22Rv1 (cell line): ENCODE results near the gene EMID1.

ENCODE experiments used
- CTCF ChIP-seq: fragments of 450-650 bp; IDR thresholded peaks from 2 replicates; pipeline ENCODE4 v1.5.1; 2017; ENCODE audit warnings: mild to moderate bottlenecking
- ZFX ChIP-seq: fragments of 450-650 bp; IDR thresholded peaks from 2 replicates; pipeline ENCODE4 v1.6.1; 2017; ENCODE audit warnings: antibody characterized with exemption, borderline replicate concordance

- TF ChIP-seq CTCF (no peak), ZFX (no peak)
Measured at GRCh38 chr22:29225422-29226090, 19.9 kb downstream of the EMID1 start.
